ENCODE measurements around the gene CNTNAP5. TPM values are rescaled to one million over a fixed set of nuclear protein-coding genes. Genes with fewer than 3 reads are reported as not detected.

Gene CNTNAP5
- total RNA-seq, 1 experiment from 2014 or later = not detected

GRCh38 chr2:124652099-124652498, 627.0 kb downstream of the CNTNAP5 start:
- H3K27me3 ChIP-seq (replicated peaks; ENCODE audit: insufficient read depth, low read depth, low read length, poor library complexity) = no peaks in the 10 kb centered on the region
- BruUV-seq (replicated peaks) = no TSS peak
- no peak for TF ChIP-seq EZH2 (IDR thresholded peaks at IDR 0.05; ENCODE audit: borderline replicate concordance, low read depth, low read length, poor library complexity, severe bottlenecking)
- TF ChIP-seq, protein P1, sequence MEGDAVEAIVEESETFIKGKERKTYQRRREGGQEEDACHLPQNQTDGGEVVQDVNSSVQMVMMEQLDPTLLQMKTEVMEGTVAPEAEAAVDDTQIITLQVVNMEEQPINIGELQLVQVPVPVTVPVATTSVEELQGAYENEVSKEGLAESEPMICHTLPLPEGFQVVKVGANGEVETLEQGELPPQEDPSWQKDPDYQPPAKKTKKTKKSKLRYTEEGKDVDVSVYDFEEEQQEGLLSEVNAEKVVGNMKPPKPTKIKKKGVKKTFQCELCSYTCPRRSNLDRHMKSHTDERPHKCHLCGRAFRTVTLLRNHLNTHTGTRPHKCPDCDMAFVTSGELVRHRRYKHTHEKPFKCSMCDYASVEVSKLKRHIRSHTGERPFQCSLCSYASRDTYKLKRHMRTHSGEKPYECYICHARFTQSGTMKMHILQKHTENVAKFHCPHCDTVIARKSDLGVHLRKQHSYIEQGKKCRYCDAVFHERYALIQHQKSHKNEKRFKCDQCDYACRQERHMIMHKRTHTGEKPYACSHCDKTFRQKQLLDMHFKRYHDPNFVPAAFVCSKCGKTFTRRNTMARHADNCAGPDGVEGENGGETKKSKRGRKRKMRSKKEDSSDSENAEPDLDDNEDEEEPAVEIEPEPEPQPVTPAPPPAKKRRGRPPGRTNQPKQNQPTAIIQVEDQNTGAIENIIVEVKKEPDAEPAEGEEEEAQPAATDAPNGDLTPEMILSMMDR (conservative IDR thresholded peaks at IDR 0.05; ENCODE audit: low read depth, low read length) = no peak
- H3K27ac ChIP-seq (ENCODE audit: low read depth, low read length, poor library complexity, severe bottlenecking) = no peak overlapping the region
- ChIA-PET POLR2A (ENCODE audit: low non-redundant PET) (no interaction called here), CTCF (no interaction called here)
- no peak overlapping the region for H3K4me3 ChIP-seq (ENCODE audit: low read depth, low read length, poor library complexity, severe bottlenecking)
- DNase-seq (ENCODE audit: low spot score) = no peak
- intact Hi-C loops (cut with micrococcal nuclease; ENCODE audit: unreplicated experiment) = no loop called here
- H3K36me3 ChIP-seq (ENCODE audit: insufficient read depth, low read length, poor library complexity, severe bottlenecking) = no peaks in the 10 kb centered on the region
- no peaks in the 10 kb centered on the region for H3K9me3 ChIP-seq (ENCODE audit: low read depth, low read length, poor library complexity, severe bottlenecking)
- H3K4me1 ChIP-seq (ENCODE audit: insufficient read depth, low read length, poor library complexity, severe bottlenecking) = no peaks in the 10 kb centered on the region

DNA sequence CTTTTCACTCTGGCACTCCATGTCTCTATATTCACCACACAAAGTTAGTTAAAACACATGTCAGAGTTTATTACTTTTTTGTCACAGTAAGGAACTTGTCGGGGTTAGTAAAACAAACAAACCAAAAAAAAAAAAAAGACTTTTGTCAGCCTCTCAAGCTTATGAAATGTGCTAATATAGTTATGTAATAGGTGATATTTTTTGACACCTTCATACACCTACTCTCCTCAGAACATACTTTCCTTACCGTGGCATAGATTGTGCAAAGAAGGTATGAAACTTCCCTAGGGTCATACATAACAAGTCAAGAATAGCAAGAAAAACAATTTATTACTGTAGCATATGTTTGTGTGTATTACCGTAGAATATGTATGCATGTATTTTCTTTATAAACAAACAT, 633.3 kb downstream of the CNTNAP5 start:
- Histone ChIP-seq H3K27ac (ENCODE audit: low read depth, low read length, poor library complexity, severe bottlenecking) (no peak overlapping the region), H3K27me3 (replicated peaks; ENCODE audit: insufficient read depth, low read depth, low read length, poor library complexity) (no peaks in the 10 kb centered on the region), H3K4me3 (ENCODE audit: low read depth, low read length, poor library complexity, severe bottlenecking) (no peak overlapping the region), H3K4me1 (ENCODE audit: insufficient read depth, low read length, poor library complexity, severe bottlenecking) (no peaks in the 10 kb centered on the region), H3K36me3 (ENCODE audit: insufficient read depth, low read length, poor library complexity, severe bottlenecking) (no peaks in the 10 kb centered on the region), H3K9me3 (ENCODE audit: low read depth, low read length, poor library complexity, severe bottlenecking) (no peaks in the 10 kb centered on the region)
- ChIA-PET CTCF (no interaction called here), POLR2A (ENCODE audit: low non-redundant PET) (no interaction called here)
- DNase-seq (ENCODE audit: low spot score) = no peak
- BruUV-seq (replicated peaks) = no TSS peak
- TF ChIP-seq, protein P1 (conservative IDR thresholded peaks at IDR 0.05; ENCODE audit: low read depth, low read length) = no peak
- no peak for TF ChIP-seq EZH2 (IDR thresholded peaks at IDR 0.05; ENCODE audit: borderline replicate concordance, low read depth, low read length, poor library complexity, severe bottlenecking)
- intact Hi-C loops (cut with micrococcal nuclease; ENCODE audit: unreplicated experiment) = no loop called here

- POLR2A ChIA-PET (ENCODE audit: low non-redundant PET) = no interaction called here
- Histone ChIP-seq H3K4me1 (ENCODE audit: insufficient read depth, low read length, poor library complexity, severe bottlenecking) (no peaks in the 10 kb centered on the region), H3K27ac (ENCODE audit: low read depth, low read length, poor library complexity, severe bottlenecking) (no peak overlapping the region), H3K9me3 (ENCODE audit: low read depth, low read length, poor library complexity, severe bottlenecking) (no peaks in the 10 kb centered on the region), H3K36me3 (ENCODE audit: insufficient read depth, low read length, poor library complexity, severe bottlenecking) (no peaks in the 10 kb centered on the region), H3K27me3 (replicated peaks; ENCODE audit: insufficient read depth, low read depth, low read length, poor library complexity) (no peaks in the 10 kb centered on the region), H3K4me3 (ENCODE audit: low read depth, low read length, poor library complexity, severe bottlenecking) (no peak overlapping the region)
- DNase-seq (ENCODE audit: low spot score) = no peak
- CTCF ChIA-PET = no interaction called here
- intact Hi-C loops (cut with micrococcal nuclease; ENCODE audit: unreplicated experiment) = no loop called here
- BruUV-seq (replicated peaks) = no TSS peak
- no peak for TF ChIP-seq EZH2 (IDR thresholded peaks at IDR 0.05; ENCODE audit: borderline replicate concordance, low read depth, low read length, poor library complexity, severe bottlenecking)
- TF ChIP-seq, protein P1 (conservative IDR thresholded peaks at IDR 0.05; ENCODE audit: low read depth, low read length) = no peak
These were observed 636.5 kb downstream of the CNTNAP5 start for GRCh38 chr2:124661558-124661957.
